ENCODE data around the gene TRIM46.
"Not testable (repeated sequence)": the region's sequence is repeated elsewhere in the genome, so short reads cannot be mapped to it uniquely, and the experiment has no call there.

TRIM46 gene

GRCh38 chr1:155137154-155137949 lies 36.3 kb upstream of the TRIM46 start:
- peaks cover 36 to 57% of the 10 kb centered on the region in 2 donors for H3K4me1 ChIP-seq (ENCODE audit: control insufficient read depth in 2 of 2, insufficient read depth in 2 of 2, low read length in 2 of 2)

DNA sequence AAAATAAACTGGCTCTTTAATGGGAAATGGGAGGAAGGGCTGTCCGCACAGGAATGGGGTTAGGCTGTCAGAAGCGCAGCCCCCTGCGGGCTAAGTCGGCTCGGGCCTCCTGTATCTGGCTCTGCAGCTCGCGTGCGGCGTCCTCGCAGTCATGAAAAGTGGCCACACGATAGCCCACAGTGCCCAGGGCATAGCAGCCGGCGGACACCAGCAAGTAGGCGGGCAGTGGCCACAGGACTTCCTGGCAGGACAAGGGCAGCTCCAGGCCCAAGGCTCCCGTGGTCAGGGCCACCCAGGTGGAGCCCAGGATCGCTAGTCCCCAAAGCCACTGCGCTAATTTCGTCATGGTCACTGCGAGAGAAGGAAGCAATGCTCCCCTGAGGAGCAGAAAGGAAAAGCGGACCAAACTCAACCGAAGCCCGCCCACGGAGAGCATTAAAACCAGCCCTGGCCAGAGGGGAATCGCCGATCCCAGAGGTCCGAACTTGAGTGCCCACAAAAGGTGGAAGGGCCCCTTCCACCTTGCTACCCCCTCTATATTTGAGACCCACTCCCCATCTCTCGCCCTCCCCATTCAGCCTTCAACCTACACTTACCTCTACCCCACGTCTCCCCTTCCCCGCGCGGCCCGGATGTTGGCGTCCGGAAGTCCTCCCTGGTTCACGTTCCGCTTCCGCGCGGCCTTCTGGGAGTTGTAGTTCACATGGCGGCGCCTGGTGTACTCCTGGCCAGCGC lies 33.6 kb upstream of the TRIM46 start, which contains the start of gene DPM3:
TSS of gene DPM3 (minus strand) at position 637 of the 735 bp plus-strand sequence. CDS start at position 346, 291 bp downstream.
- H3K9me3 ChIP-seq (ENCODE audit: control insufficient read depth in 2 of 2, low read length in 2 of 2), result no peaks in the 10 kb centered on the region
- H3K9ac ChIP-seq (ENCODE audit: low read depth in 1 of 2, low read length in 2 of 2), result peak within 1 kb of the TSS; percentile 93 to 99
- peak within 1 kb of the TSS; percentile 92 to 94 for H3K27ac ChIP-seq (ENCODE audit: low read depth in 2 of 2, low read length in 2 of 2)
- peaks cover 0 to 3% of the 10 kb centered on the region in 2 donors for H3K36me3 ChIP-seq (ENCODE audit: control insufficient read depth in 2 of 2, insufficient read depth in 2 of 2, low read length in 2 of 2)
- peak within 1 kb of the TSS; percentile 99 for H3K4me3 ChIP-seq (ENCODE audit: low read length in 2 of 2)
- H3K27me3 ChIP-seq (ENCODE audit: control insufficient read depth in 2 of 2, insufficient read depth in 2 of 2, low read length in 2 of 2), result no peaks in the 10 kb centered on the region
- H3K4me1 ChIP-seq (ENCODE audit: control insufficient read depth in 2 of 2, insufficient read depth in 2 of 2, low read length in 2 of 2), result peaks cover 18 to 36% of the 10 kb centered on the region in 2 donors

More at GRCh38 chr1:155137154-155137949, 36.3 kb upstream of the TRIM46 start:
- peak overlapping the region; percentile 46 to 51 for H3K4me3 ChIP-seq (ENCODE audit: low read length in 2 of 2)
- peak overlapping the region; percentile 7 to 96 for H3K9ac ChIP-seq (ENCODE audit: low read depth in 1 of 2, low read length in 2 of 2)
- H3K36me3 ChIP-seq (ENCODE audit: control insufficient read depth in 2 of 2, insufficient read depth in 2 of 2, low read length in 2 of 2), result peaks cover 16 to 17% of the 10 kb centered on the region in 2 donors
- H3K27me3 ChIP-seq (ENCODE audit: control insufficient read depth in 2 of 2, insufficient read depth in 2 of 2, low read length in 2 of 2), result no peaks in the 10 kb centered on the region
- H3K27ac ChIP-seq (ENCODE audit: low read depth in 2 of 2, low read length in 2 of 2), result peak overlapping the region; percentile 97 to 100
- no peaks in the 10 kb centered on the region for H3K9me3 ChIP-seq (ENCODE audit: control insufficient read depth in 2 of 2, low read length in 2 of 2)

DNA sequence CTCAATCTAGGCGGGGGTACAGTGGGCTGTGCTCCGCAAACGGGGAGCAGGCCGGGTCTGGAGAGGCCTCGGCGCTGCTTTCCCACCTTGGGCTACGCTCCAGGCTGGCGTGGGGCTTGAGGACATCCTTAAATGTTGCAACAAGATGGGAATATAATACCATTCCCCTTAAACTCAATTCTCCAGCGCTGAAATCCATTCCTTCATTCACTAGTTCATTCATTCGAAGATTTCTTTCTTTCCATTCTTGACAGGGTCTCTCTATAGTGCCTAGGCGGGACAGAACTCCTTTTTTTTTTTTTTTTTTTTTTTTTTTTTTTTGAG lies 33.1 kb upstream of the TRIM46 start:
- peak overlapping the region in 1 of 2 donors; percentile 99 for H3K9ac ChIP-seq (ENCODE audit: low read depth in 1 of 2, low read length in 2 of 2)
- H3K4me1 ChIP-seq (ENCODE audit: control insufficient read depth in 2 of 2, insufficient read depth in 2 of 2, low read length in 2 of 2), result peaks cover 16 to 32% of the 10 kb centered on the region in 2 donors
- no peaks in the 10 kb centered on the region for H3K27me3 ChIP-seq (ENCODE audit: control insufficient read depth in 2 of 2, insufficient read depth in 2 of 2, low read length in 2 of 2)
- H3K4me3 ChIP-seq (ENCODE audit: low read length in 2 of 2), result peak overlapping the region; percentile 99
- no peaks in the 10 kb centered on the region for H3K9me3 ChIP-seq (ENCODE audit: control insufficient read depth in 2 of 2, low read length in 2 of 2)
- H3K27ac ChIP-seq (ENCODE audit: low read depth in 2 of 2, low read length in 2 of 2), result peak overlapping the region in 1 of 2 donors; percentile 92
- H3K36me3 ChIP-seq (ENCODE audit: control insufficient read depth in 2 of 2, insufficient read depth in 2 of 2, low read length in 2 of 2), result peaks cover 0 to 3% of the 10 kb centered on the region in 2 donors

DNA sequence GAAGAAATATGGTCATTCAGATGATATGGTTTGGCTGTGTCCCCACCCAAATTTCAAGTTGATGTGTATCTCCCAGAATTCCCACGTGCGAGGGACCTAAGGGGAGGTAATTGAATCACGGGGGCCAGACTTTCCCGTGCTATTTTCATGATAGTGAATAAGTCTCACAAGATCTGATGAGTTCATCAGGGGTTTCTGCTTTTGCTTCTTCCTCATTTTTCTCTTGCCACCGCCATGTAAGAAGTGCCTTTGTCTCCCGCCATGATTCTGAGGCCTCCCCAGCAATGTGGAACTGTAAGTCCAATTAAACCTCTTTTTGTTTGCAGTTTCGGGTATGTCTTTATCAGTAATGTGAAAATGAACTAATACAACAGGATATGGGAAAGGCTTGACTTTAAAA lies 31.9 kb upstream of the TRIM46 start:
- Histone ChIP-seq H3K27me3 (ENCODE audit: control insufficient read depth in 2 of 2, insufficient read depth in 2 of 2, low read length in 2 of 2) (no peaks in the 10 kb centered on the region), H3K4me1 (ENCODE audit: control insufficient read depth in 2 of 2, insufficient read depth in 2 of 2, low read length in 2 of 2) (peaks cover 14 to 30% of the 10 kb centered on the region in 2 donors), H3K36me3 (ENCODE audit: control insufficient read depth in 2 of 2, insufficient read depth in 2 of 2, low read length in 2 of 2) (peaks cover 0 to 3% of the 10 kb centered on the region in 2 donors), H3K27ac (ENCODE audit: low read depth in 2 of 2, low read length in 2 of 2) (no peak overlapping the region), H3K4me3 (ENCODE audit: low read length in 2 of 2) (no peak overlapping the region), H3K9me3 (ENCODE audit: control insufficient read depth in 2 of 2, low read length in 2 of 2) (no peaks in the 10 kb centered on the region), H3K9ac (ENCODE audit: low read depth in 1 of 2, low read length in 2 of 2) (no peak overlapping the region)

- H3K4me3 ChIP-seq (ENCODE audit: low read length in 2 of 2), result no peak overlapping the region
- no peaks in the 10 kb centered on the region for H3K9me3 ChIP-seq (ENCODE audit: control insufficient read depth in 2 of 2, low read length in 2 of 2)
- H3K36me3 ChIP-seq (ENCODE audit: control insufficient read depth in 2 of 2, insufficient read depth in 2 of 2, low read length in 2 of 2), result no peaks in the 10 kb centered on the region
- no peak overlapping the region for H3K9ac ChIP-seq (ENCODE audit: low read depth in 1 of 2, low read length in 2 of 2)
- H3K27ac ChIP-seq (ENCODE audit: low read depth in 2 of 2, low read length in 2 of 2), result no peak overlapping the region
- peaks cover 0 to 3% of the 10 kb centered on the region in 2 donors for H3K4me1 ChIP-seq (ENCODE audit: control insufficient read depth in 2 of 2, insufficient read depth in 2 of 2, low read length in 2 of 2)
- no peaks in the 10 kb centered on the region for H3K27me3 ChIP-seq (ENCODE audit: control insufficient read depth in 2 of 2, insufficient read depth in 2 of 2, low read length in 2 of 2)
Observed at GRCh38 chr1:155145491-155145890, 28.2 kb upstream of the TRIM46 start.

- not testable (repeated sequence) for H3K4me1 ChIP-seq (ENCODE audit: control insufficient read depth in 2 of 2, insufficient read depth in 2 of 2, low read length in 2 of 2); H3K36me3 ChIP-seq (ENCODE audit: control insufficient read depth in 2 of 2, insufficient read depth in 2 of 2, low read length in 2 of 2); H3K27ac ChIP-seq (ENCODE audit: low read depth in 2 of 2, low read length in 2 of 2); H3K9ac ChIP-seq (ENCODE audit: low read depth in 1 of 2, low read length in 2 of 2); H3K9me3 ChIP-seq (ENCODE audit: control insufficient read depth in 2 of 2, low read length in 2 of 2); H3K4me3 ChIP-seq (ENCODE audit: low read length in 2 of 2); H3K27me3 ChIP-seq (ENCODE audit: control insufficient read depth in 2 of 2, insufficient read depth in 2 of 2, low read length in 2 of 2)
Observed at GRCh38 chr1:155155996-155156643, 17.5 kb upstream of the TRIM46 start.

DNA sequence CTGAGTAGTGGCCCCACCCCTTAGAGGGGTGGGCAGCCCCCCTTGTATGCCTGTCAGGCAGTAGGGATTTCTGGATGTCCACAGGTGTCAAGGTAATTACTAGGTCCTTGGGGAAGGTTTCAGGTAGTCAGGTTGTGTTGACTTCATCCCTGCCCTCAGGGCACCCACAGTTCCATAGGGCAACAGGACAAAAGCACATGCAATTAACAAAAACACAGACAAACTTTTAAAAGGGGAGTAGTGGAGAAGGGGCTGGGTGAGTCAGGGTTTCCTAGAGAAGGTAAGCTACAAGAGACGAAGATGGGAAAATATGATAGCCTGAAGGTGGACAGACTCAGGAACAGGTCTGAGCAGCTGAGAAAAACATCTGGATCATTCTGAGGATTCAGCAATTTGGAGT lies 14.7 kb upstream of the TRIM46 start:
- no peak overlapping the region for H3K4me3 ChIP-seq (ENCODE audit: low read length in 2 of 2)
- no peaks in the 10 kb centered on the region for H3K36me3 ChIP-seq (ENCODE audit: control insufficient read depth in 2 of 2, insufficient read depth in 2 of 2, low read length in 2 of 2)
- no peaks in the 10 kb centered on the region for H3K9me3 ChIP-seq (ENCODE audit: control insufficient read depth in 2 of 2, low read length in 2 of 2)
- no peaks in the 10 kb centered on the region for H3K27me3 ChIP-seq (ENCODE audit: control insufficient read depth in 2 of 2, insufficient read depth in 2 of 2, low read length in 2 of 2)
- no peak overlapping the region for H3K27ac ChIP-seq (ENCODE audit: low read depth in 2 of 2, low read length in 2 of 2)
- H3K4me1 ChIP-seq (ENCODE audit: control insufficient read depth in 2 of 2, insufficient read depth in 2 of 2, low read length in 2 of 2), result no peaks in the 10 kb centered on the region
- no peak overlapping the region for H3K9ac ChIP-seq (ENCODE audit: low read depth in 1 of 2, low read length in 2 of 2)

- H3K27me3 ChIP-seq (ENCODE audit: control insufficient read depth in 2 of 2, insufficient read depth in 2 of 2, low read length in 2 of 2), result no peaks in the 10 kb centered on the region
- H3K4me3 ChIP-seq (ENCODE audit: low read length in 2 of 2), result no peak overlapping the region
Observed at GRCh38 chr1:155160128-155160527, 13.5 kb upstream of the TRIM46 start.

DNA sequence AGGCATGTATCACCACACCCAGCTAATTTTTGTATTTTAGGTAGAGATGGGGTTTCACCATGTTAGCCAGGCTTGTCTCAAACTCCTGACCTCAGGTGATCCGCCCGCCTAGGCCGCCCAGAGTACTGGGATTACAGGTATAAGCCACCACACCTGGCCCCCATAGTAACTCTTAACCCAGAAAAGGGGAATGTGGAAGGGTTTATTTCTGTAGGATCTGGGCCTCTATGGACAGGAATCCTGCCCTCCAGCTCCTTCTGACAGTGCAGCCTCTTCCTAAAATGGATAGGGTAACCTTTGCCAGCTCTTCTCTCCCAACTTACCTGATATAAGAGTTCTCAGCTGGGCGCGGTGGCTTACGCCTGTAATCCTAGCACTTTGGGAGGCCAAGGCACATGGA lies 11.0 kb upstream of the TRIM46 start:
- not testable (repeated sequence) for H3K9ac ChIP-seq (ENCODE audit: low read depth in 1 of 2, low read length in 2 of 2); H3K27ac ChIP-seq (ENCODE audit: low read depth in 2 of 2, low read length in 2 of 2); H3K27me3 ChIP-seq (ENCODE audit: control insufficient read depth in 2 of 2, insufficient read depth in 2 of 2, low read length in 2 of 2)

More at GRCh38 chr1:155160128-155160527, 13.5 kb upstream of the TRIM46 start:
- no peaks in the 10 kb centered on the region for H3K36me3 ChIP-seq (ENCODE audit: control insufficient read depth in 2 of 2, insufficient read depth in 2 of 2, low read length in 2 of 2)
- H3K27ac ChIP-seq (ENCODE audit: low read depth in 2 of 2, low read length in 2 of 2), result no peak overlapping the region
- H3K4me1 ChIP-seq (ENCODE audit: control insufficient read depth in 2 of 2, insufficient read depth in 2 of 2, low read length in 2 of 2), result no peaks in the 10 kb centered on the region
- H3K9me3 ChIP-seq (ENCODE audit: control insufficient read depth in 2 of 2, low read length in 2 of 2), result no peaks in the 10 kb centered on the region
- no peak overlapping the region for H3K9ac ChIP-seq (ENCODE audit: low read depth in 1 of 2, low read length in 2 of 2)

GRCh38 chr1:155163785-155164184 lies 9.9 kb upstream of the TRIM46 start:
- not testable (repeated sequence) for H3K4me3 ChIP-seq (ENCODE audit: low read length in 2 of 2); H3K27me3 ChIP-seq (ENCODE audit: control insufficient read depth in 2 of 2, insufficient read depth in 2 of 2, low read length in 2 of 2); H3K9ac ChIP-seq (ENCODE audit: low read depth in 1 of 2, low read length in 2 of 2); H3K36me3 ChIP-seq (ENCODE audit: control insufficient read depth in 2 of 2, insufficient read depth in 2 of 2, low read length in 2 of 2); H3K9me3 ChIP-seq (ENCODE audit: control insufficient read depth in 2 of 2, low read length in 2 of 2); H3K27ac ChIP-seq (ENCODE audit: low read depth in 2 of 2, low read length in 2 of 2)
- H3K4me1 ChIP-seq (ENCODE audit: control insufficient read depth in 2 of 2, insufficient read depth in 2 of 2, low read length in 2 of 2), result peaks cover 6 to 10% of the 10 kb centered on the region in 2 donors

More for the DNA sequence above, 11.0 kb upstream of the TRIM46 start:
- H3K4me3 ChIP-seq (ENCODE audit: low read length in 2 of 2); H3K4me1 ChIP-seq (ENCODE audit: control insufficient read depth in 2 of 2, insufficient read depth in 2 of 2, low read length in 2 of 2); H3K9me3 ChIP-seq (ENCODE audit: control insufficient read depth in 2 of 2, low read length in 2 of 2); H3K36me3 ChIP-seq (ENCODE audit: control insufficient read depth in 2 of 2, insufficient read depth in 2 of 2, low read length in 2 of 2): not testable (repeated sequence)

Measured in mucosa of rectum (tissue), 2 donors.